Fibroblast of the aortic adventitia (primary cell): ENCODE data around the gene CCDC57. TPM values are rescaled to one million over a fixed set of nuclear protein-coding genes. Genes with fewer than 3 reads are reported as not detected.

Experiments
- DNase-seq: peaks from one replicate; pipeline ENCODE4 v3.0.0-alpha.2; 2010; ENCODE audit warnings: low read depth
- H3K4me3 ChIP-seq: 2 replicates; pipeline ENCODE4 v1.5.1; 2011; ENCODE audit warnings: low read depth, mild to moderate bottlenecking, control low read depth, low read length, moderate library complexity
- total RNA-seq: library from RNA; depleted of rRNA; stranded (reverse); fragments of >200 nt; gene quantifications from 2 replicates; pipeline ENCODE4 v1.2.3, GENCODE V29; 2012; ENCODE audit warnings: low replicate concordance
- TF ChIP-seq, protein P1 (sequence below): IDR thresholded peaks from 2 replicates; pipeline ENCODE4 v1.5.1; 2011; ENCODE audit warnings: mild to moderate bottlenecking, low read length, control low read depth, inconsistent platforms; ENCODE audit not compliant: insufficient read depth

CCDC57 gene
- total RNA-seq, 1 donor = 15.2 TPM

DNA sequence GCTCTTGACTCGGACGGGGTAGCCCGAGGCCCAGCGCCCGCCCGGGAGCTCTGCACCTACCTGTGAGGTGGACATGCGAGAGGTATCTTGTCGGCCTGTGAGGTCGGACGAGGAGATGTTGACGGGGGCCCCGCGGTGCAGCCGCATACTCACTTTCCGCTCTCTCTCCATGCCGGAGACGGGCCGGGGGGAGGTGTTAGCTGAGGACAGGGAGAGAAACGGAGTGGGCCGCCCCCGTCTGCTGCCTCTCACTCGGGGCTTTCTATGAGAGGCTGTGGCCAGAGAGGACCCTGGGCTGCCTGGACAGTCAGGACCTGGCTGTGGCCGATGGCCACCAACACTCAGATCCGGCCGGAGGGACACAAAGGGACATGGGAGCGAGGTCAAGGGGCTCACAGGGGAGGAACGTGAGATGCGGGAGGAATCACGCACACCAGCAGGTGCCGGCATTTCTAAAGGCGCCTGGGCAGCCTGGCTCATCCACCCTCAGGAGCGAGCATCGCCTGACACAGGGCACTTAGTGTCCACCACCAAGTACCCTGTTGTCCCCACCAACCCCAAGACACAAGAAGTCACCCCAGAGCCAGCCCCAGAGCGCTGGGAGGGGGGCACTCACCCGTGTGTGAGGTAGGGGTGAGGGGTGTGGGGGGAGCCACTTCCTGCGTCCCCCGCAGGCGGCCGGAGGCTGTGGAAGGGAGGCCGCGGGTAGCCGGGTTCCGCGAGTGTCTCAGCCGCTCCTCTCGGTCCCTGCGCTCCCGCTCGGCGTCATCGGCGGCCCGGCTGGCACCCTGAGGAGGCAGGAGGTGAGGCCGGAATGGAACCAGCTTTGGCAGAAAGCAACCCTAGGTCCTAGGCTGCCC is 36.4 kb upstream of the CCDC57 start:
- TF ChIP-seq, protein P1, sequence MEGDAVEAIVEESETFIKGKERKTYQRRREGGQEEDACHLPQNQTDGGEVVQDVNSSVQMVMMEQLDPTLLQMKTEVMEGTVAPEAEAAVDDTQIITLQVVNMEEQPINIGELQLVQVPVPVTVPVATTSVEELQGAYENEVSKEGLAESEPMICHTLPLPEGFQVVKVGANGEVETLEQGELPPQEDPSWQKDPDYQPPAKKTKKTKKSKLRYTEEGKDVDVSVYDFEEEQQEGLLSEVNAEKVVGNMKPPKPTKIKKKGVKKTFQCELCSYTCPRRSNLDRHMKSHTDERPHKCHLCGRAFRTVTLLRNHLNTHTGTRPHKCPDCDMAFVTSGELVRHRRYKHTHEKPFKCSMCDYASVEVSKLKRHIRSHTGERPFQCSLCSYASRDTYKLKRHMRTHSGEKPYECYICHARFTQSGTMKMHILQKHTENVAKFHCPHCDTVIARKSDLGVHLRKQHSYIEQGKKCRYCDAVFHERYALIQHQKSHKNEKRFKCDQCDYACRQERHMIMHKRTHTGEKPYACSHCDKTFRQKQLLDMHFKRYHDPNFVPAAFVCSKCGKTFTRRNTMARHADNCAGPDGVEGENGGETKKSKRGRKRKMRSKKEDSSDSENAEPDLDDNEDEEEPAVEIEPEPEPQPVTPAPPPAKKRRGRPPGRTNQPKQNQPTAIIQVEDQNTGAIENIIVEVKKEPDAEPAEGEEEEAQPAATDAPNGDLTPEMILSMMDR = no peak
- H3K4me3 ChIP-seq = no peak overlapping the region
- DNase-seq = no peak

DNA sequence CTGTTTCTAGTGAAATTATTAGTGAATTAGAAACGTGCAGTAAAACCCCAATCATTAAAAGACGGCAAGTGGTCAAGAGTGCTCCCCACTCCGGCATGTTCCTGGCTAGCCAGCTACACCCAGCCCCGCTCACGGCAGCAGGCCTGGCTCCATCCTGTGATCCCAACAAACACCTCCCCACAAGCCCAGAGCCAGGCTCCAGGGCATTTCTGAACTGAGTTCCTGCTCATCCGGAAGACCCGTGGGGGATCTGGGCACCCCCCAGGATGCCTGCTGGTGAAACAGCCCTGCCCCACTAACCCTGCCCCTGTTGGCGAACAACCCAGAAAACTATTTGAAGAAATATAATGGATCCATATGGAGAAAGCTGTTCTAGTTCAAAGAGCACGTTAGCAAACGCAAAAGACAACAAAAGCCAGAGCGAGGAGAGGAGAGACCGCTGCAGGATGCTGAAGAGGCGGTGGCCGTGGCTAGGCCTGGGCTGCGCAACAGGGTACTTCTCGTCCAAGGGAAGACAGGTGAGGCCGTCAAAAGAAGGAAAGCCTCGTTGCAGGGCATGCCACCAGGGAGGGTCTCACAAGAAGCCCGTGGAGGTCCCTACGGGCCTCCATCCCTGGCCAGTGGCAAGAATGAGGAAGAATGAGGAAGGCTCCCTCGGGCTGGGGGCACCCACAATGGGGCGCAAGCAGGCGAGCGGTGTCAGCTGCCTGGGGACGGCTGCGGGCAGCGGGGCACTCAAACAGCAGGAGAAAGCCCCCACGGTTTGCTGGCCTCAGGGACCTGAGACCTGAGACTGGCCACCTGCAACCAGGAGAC is 35.4 kb upstream of the CCDC57 start:
- no peak overlapping the region for H3K4me3 ChIP-seq
- DNase-seq = no peak
- TF ChIP-seq, protein P1 = no peak

DNA sequence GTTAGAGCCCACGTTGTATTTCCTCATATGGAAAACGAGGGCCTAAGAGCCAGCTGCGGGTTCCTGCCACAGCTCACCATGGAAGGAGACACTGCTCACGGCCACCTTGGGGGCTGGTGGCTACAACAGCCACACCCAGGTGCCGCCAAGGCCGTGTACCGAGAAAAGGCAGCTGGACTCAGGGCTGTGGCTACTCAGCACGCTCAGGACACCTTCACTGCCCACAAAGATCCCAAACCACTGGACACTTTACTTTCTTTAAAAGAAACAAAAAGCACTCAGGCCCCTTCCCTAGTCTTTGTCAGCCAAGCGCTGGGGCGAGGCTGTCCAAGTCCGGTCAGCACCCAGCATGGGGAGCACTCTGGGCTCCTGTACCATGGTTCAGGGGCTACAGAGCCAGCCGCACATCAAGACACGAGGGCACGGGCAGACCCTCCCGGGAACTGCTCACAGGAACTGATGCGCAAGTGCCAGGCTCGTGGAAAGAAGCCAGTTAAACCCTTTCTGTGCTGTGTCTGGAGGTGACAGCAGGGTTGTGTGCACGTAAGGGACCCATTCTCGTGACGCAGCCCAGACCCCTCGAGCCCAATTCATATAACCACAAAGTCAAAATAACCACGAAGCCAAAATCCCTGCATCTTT is 34.7 kb upstream of the CCDC57 start:
- no peak for DNase-seq
- no peak overlapping the region for H3K4me3 ChIP-seq
- TF ChIP-seq, protein P1 = no peak

DNA sequence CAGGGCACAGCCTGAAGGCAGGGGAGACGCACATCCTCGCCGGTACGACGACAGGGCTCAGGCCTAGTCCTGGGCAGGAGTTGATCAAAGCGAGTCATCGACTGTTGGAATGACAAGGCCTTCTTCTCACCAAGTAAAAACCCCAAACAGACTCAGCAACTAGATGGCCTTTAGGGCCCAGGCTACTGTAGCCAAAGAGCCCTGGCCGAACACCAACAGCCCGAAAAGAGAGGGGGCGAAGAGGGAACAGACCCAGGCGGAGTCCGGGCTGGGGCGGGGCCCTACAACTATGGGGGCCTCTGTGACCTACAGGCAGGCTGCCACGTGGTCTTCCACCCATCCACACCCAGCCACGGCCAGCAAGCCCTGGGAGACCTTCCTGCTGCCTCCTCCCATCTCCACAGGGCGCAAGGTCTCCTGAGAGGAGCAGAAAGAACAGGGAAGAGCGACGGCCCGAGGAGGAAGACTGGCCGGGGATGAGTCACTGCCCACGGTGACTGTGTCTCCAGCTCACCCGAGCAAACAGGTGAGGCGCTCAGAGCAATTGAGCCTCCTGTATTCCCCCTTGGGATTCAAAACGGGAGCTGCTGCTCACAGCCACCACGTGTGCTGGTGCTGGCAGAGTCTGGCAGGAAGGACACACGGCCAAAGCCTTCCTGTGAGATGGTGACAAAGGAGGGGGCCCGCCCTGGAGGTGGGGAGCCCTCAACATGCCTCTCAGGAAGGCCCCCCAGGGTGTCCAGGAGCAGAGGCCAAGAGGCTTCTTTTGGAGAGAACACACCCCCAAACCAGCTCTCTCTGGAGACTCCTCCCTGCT is 33.9 kb upstream of the CCDC57 start:
- DNase-seq = peak; percentile 60
- no peak overlapping the region for H3K4me3 ChIP-seq
- TF ChIP-seq, protein P1 = no peak

DNA sequence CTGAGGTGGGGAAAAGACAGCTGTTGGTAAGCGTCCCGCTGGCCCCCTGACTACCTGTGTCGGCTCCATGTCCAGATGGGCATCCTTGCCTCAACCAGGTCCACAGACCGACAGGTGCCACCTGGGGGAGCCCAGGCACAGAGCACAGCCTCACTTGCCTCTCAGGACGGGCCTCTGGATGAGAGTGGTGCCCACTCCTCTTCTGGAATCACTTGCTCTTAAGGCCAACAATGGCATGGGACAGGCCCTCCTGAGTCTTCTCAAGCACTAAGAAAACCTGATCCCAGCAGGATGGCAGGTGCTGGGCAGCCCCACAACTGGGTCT is 33.4 kb upstream of the CCDC57 start:
- no peak for DNase-seq
- TF ChIP-seq, protein P1 = no peak
- H3K4me3 ChIP-seq = no peak overlapping the region
